Activated naive CD8-positive, alpha-beta T cell treated with anti-CD3 and anti-CD28 coated beads, Interleukin-2, amount 50 U/mL, for 24 hours (primary cell): ENCODE results near the gene ACP5.
"Not testable (repeated sequence)": the region's sequence is repeated elsewhere in the genome, so short reads cannot be mapped to it uniquely, and the experiment has no call there.

Experiments
- ATAC-seq: fragments of 150-1000 bp; cut with Tn5 transposase; one replicate; pipeline ENCODE4 v1.10.0; 2021
- DNase-seq: peaks from one replicate; pipeline ENCODE4 v3.0.0; 2021
- H3K27ac Mint-ChIP-seq: one replicate; pipeline ENCODE4 v1.8.0; 2021; ENCODE audit warnings: mild to moderate bottlenecking, mixed read lengths
- H3K27me3 Mint-ChIP-seq: one replicate; pipeline ENCODE4 v1.8.0; 2021; ENCODE audit warnings: mixed read lengths
- H3K36me3 Mint-ChIP-seq: one replicate; pipeline ENCODE4 v1.8.0; 2021; ENCODE audit warnings: low read depth, mixed read lengths
- H3K4me1 Mint-ChIP-seq: one replicate; pipeline ENCODE4 v1.8.0; 2021; ENCODE audit warnings: mixed read lengths
- H3K4me3 Mint-ChIP-seq: one replicate; pipeline ENCODE4 v1.8.0; 2021; ENCODE audit warnings: mild to moderate bottlenecking, moderate library complexity, mixed read lengths
- H3K9me3 Mint-ChIP-seq: one replicate; pipeline ENCODE4 v1.8.0; 2021; ENCODE audit warnings: mixed read lengths

ACP5 gene

GRCh38 chr19:11577451-11578257 lies at the start of gene ACP5:
TSS of gene ACP5 (minus strand) at chr19:11577645. CDS start at chr19:11577317, 328 bp downstream.
- DNase-seq (no peak), ATAC-seq (no peak)
- no peaks in the 10 kb centered on the region for H3K36me3 Mint-ChIP-seq
- no peaks in the 10 kb centered on the region for H3K9me3 Mint-ChIP-seq
- no peak within 1 kb of the TSS for H3K27ac Mint-ChIP-seq
- peak within 1 kb of the TSS; percentile 63 for H3K4me3 Mint-ChIP-seq
- H3K4me1 Mint-ChIP-seq, result peaks cover 42% of the 10 kb centered on the region
- no peaks in the 10 kb centered on the region for H3K27me3 Mint-ChIP-seq

GRCh38 chr19:11626252-11626651 lies 48.8 kb upstream of the ACP5 start:
- DNase-seq (no peak), ATAC-seq (no peak)
- Mint-ChIP-seq H3K4me1 (peaks cover 17% of the 10 kb centered on the region), H3K36me3 (peaks cover 3% of the 10 kb centered on the region), H3K9me3 (no peaks in the 10 kb centered on the region), H3K27me3 (no peaks in the 10 kb centered on the region), H3K27ac (no peak overlapping the region), H3K4me3 (no peak overlapping the region)

GRCh38 chr19:11624069-11624463 lies 46.6 kb upstream of the ACP5 start:
- peaks cover 17% of the 10 kb centered on the region for H3K4me1 Mint-ChIP-seq
- ATAC-seq (no peak), DNase-seq (no peak)
- H3K9me3 Mint-ChIP-seq, result peaks cover 5% of the 10 kb centered on the region
- H3K36me3 Mint-ChIP-seq, result peaks cover 25% of the 10 kb centered on the region
- no peak overlapping the region for H3K27ac Mint-ChIP-seq
- H3K4me3 Mint-ChIP-seq, result peak overlapping the region; percentile 63
- no peaks in the 10 kb centered on the region for H3K27me3 Mint-ChIP-seq

GRCh38 chr19:11622401-11622800 lies 45.0 kb upstream of the ACP5 start:
- Mint-ChIP-seq H3K9me3 (peaks cover 16% of the 10 kb centered on the region), H3K4me1 (peaks cover 17% of the 10 kb centered on the region), H3K36me3 (peaks cover 42% of the 10 kb centered on the region)
- not testable (repeated sequence) for H3K27me3 Mint-ChIP-seq, H3K27ac Mint-ChIP-seq, DNase-seq, H3K4me3 Mint-ChIP-seq, ATAC-seq

- DNase-seq (no peak), ATAC-seq (no peak)
- Mint-ChIP-seq H3K4me1 (peaks cover 17% of the 10 kb centered on the region), H3K36me3 (peaks cover 59% of the 10 kb centered on the region), H3K9me3 (peaks cover 26% of the 10 kb centered on the region), H3K27ac (no peak overlapping the region), H3K4me3 (no peak overlapping the region), H3K27me3 (no peaks in the 10 kb centered on the region)
Measured at GRCh38 chr19:11620553-11620952, 43.1 kb upstream of the ACP5 start.

- no peak for DNase-seq
- Mint-ChIP-seq H3K4me1 (peaks cover 3% of the 10 kb centered on the region), H3K27ac (no peak overlapping the region), H3K27me3 (no peaks in the 10 kb centered on the region), H3K36me3 (peaks cover 82% of the 10 kb centered on the region), H3K4me3 (no peak overlapping the region), H3K9me3 (peaks cover 26% of the 10 kb centered on the region)
- no peak for ATAC-seq
Measured at GRCh38 chr19:11617180-11618062, 40.0 kb upstream of the ACP5 start.

- DNase-seq (no peak), ATAC-seq (no peak)
- Mint-ChIP-seq H3K36me3 (peaks cover 46% of the 10 kb centered on the region), H3K4me1 (peaks cover 3% of the 10 kb centered on the region), H3K9me3 (peaks cover 15% of the 10 kb centered on the region), H3K4me3 (no peak overlapping the region), H3K27ac (no peak overlapping the region), H3K27me3 (no peaks in the 10 kb centered on the region)
Measured at GRCh38 chr19:11612816-11613511, 35.5 kb upstream of the ACP5 start.

- DNase-seq, result no peak
- no peaks in the 10 kb centered on the region for H3K27me3 Mint-ChIP-seq
- peaks cover 11% of the 10 kb centered on the region for H3K9me3 Mint-ChIP-seq
- peaks cover 3% of the 10 kb centered on the region for H3K4me1 Mint-ChIP-seq
- H3K36me3 Mint-ChIP-seq, result peaks cover 44% of the 10 kb centered on the region
- no peak overlapping the region for H3K4me3 Mint-ChIP-seq
- no peak overlapping the region for H3K27ac Mint-ChIP-seq
- no peak for ATAC-seq
Measured at GRCh38 chr19:11611730-11612129, 34.3 kb upstream of the ACP5 start.

- DNase-seq (no peak), ATAC-seq (no peak)
- Mint-ChIP-seq H3K27ac (no peak overlapping the region), H3K27me3 (no peaks in the 10 kb centered on the region), H3K4me1 (peaks cover 4% of the 10 kb centered on the region), H3K36me3 (peaks cover 35% of the 10 kb centered on the region), H3K4me3 (no peak overlapping the region), H3K9me3 (peaks cover 21% of the 10 kb centered on the region)
Measured at GRCh38 chr19:11606484-11606883, 29.0 kb upstream of the ACP5 start.

GRCh38 chr19:11599704-11600103 lies 22.3 kb upstream of the ACP5 start:
- not testable (repeated sequence) for DNase-seq, H3K4me3 Mint-ChIP-seq, H3K27ac Mint-ChIP-seq, ATAC-seq, H3K27me3 Mint-ChIP-seq, H3K9me3 Mint-ChIP-seq
- H3K4me1 Mint-ChIP-seq, result peaks cover 36% of the 10 kb centered on the region
- H3K36me3 Mint-ChIP-seq, result peaks cover 11% of the 10 kb centered on the region

- peak overlapping the region; percentile 91 for H3K4me3 Mint-ChIP-seq
- H3K36me3 Mint-ChIP-seq, result peaks cover 7% of the 10 kb centered on the region
- H3K27me3 Mint-ChIP-seq, result no peaks in the 10 kb centered on the region
- no peak overlapping the region for H3K27ac Mint-ChIP-seq
- peaks cover 36% of the 10 kb centered on the region for H3K4me1 Mint-ChIP-seq
- ATAC-seq, result no peak
- no peak for DNase-seq
- H3K9me3 Mint-ChIP-seq, result no peaks in the 10 kb centered on the region
Measured at GRCh38 chr19:11598746-11599145, 21.3 kb upstream of the ACP5 start.

- Mint-ChIP-seq H3K27me3 (no peaks in the 10 kb centered on the region), H3K4me3 (peak overlapping the region; percentile 91), H3K9me3 (no peaks in the 10 kb centered on the region), H3K36me3 (peaks cover 5% of the 10 kb centered on the region), H3K27ac (peak overlapping the region; percentile 84), H3K4me1 (peaks cover 36% of the 10 kb centered on the region)
- DNase-seq (no peak), ATAC-seq (no peak)
Measured at GRCh38 chr19:11598103-11598483, 20.6 kb upstream of the ACP5 start.

GRCh38 chr19:11597202-11598102 lies 20.0 kb upstream of the ACP5 start, which contains the start of gene ZNF627:
TSS of gene ZNF627 (plus strand) at chr19:11597483. CDS start at chr19:11597628, 145 bp downstream.
- Mint-ChIP-seq H3K9me3 (no peaks in the 10 kb centered on the region), H3K36me3 (peaks cover 3% of the 10 kb centered on the region), H3K27me3 (no peaks in the 10 kb centered on the region), H3K27ac (peak within 1 kb of the TSS; percentile 84), H3K4me1 (peaks cover 36% of the 10 kb centered on the region), H3K4me3 (peak within 1 kb of the TSS; percentile 91)
- peak; percentile 100 for ATAC-seq
- peak; percentile 98 for DNase-seq
